B cell (primary cell): ENCODE results near the gene RSPH4A. TPM values are rescaled to one million over a fixed set of nuclear protein-coding genes. Genes with fewer than 3 reads are reported as not detected.
A peak's percentile ranks its signal among the peaks of the same experiment; 100 is the strongest.

Experiments
- ATAC-seq: fragments of 200-7000 bp; cut with Tn5 transposase; one replicate; pipeline ENCODE4 v1.10.0; 2021; ENCODE audit warnings: low read depth, mild to moderate bottlenecking, moderate number of reproducible peaks, moderate library complexity
- CTCF ChIA-PET: fragments of 350-600 bp; sonication (Branson Sonifier 250); formaldehyde crosslinking; loops from one replicate; lab custom pipeline; 2021; ENCODE audit warnings: antibody characterized with exemption, inconsistent platforms; lab: Charles Lee
- POLR2A ChIA-PET: fragments of 350-600 bp; sonication (Branson Sonifier 250); formaldehyde crosslinking; loops from one replicate; lab custom pipeline; 2021; ENCODE audit warnings: antibody characterized with exemption; lab: Charles Lee
- DNase-seq: peaks from one replicate; pipeline ENCODE4 v3.0.0; 2013
- H2AFZ ChIP-seq: 2 replicates; pipeline ENCODE4 v1.6.1; 2012; ENCODE audit warnings: mild to moderate bottlenecking, low read depth, low read length; ENCODE audit not compliant: insufficient read depth, poor library complexity, severe bottlenecking
- H3K27ac ChIP-seq, 2 donors: 1 replicate in 1 of 2; 2 replicates in 1 of 2; pipeline ENCODE4 v1.5.1; 2012 to 2013; ENCODE audit warnings: low read length in 2 of 2, mild to moderate bottlenecking in 2 of 2, moderate library complexity in 1 of 2
- H3K27me3 ChIP-seq, 4 experiments: fragments of 200-600 bp in 1 of 4; sonication (generic) in 1 of 4; replicated peaks in 1 of 4; 1 replicate in 2 of 4; 2 replicates in 2 of 4; pipeline versions ENCODE4 v1.6.1 to v1.7.0; 2013 to 2016; ENCODE audit warnings: low read length in 3 of 4, mild to moderate bottlenecking in 2 of 4, mixed read lengths in 1 of 4, moderate library complexity in 1 of 4; ENCODE audit not compliant: insufficient read depth in 4 of 4, control insufficient read depth in 3 of 4; ENCODE audit errors: control extremely low read depth in 1 of 4
- H3K36me3 ChIP-seq, 2 experiments: replicated peaks in 1 of 2; 1 replicate in 1 of 2; 2 replicates in 1 of 2; pipeline versions ENCODE4 v1.6.1 to v1.7.1; 2013; ENCODE audit warnings: low read length in 1 of 2; ENCODE audit not compliant: insufficient read depth in 2 of 2, control insufficient read depth in 1 of 2; ENCODE audit errors: control extremely low read depth in 1 of 2, extremely low read depth in 1 of 2
- H3K4me1 ChIP-seq, 2 donors: fragments of 200-600 bp in 1 of 2; sonication (generic) in 1 of 2; 1 replicate in 1 of 2; 2 replicates in 1 of 2; pipeline versions ENCODE4 v1.5.1 to v1.6.1; 2013 to 2017; ENCODE audit warnings: low read length in 2 of 2; ENCODE audit not compliant: control insufficient read depth in 2 of 2, insufficient read depth in 2 of 2
- H3K4me2 ChIP-seq: replicated peaks from 2 replicates; pipeline ENCODE3; 2012; ENCODE audit warnings: mild to moderate bottlenecking, low read depth, low read length; ENCODE audit not compliant: poor library complexity, severe bottlenecking
- H3K4me3 ChIP-seq, 5 experiments: fragments of 200-600 bp in 1 of 5; sonication (generic) in 1 of 5; 1 replicate in 3 of 5; 2 replicates in 2 of 5; pipeline versions ENCODE4 v1.5.1 to v1.7.0; 2011 to 2016; ENCODE audit warnings: low read length in 4 of 5, mild to moderate bottlenecking in 4 of 5, low read depth in 2 of 5, control low read depth in 1 of 5, moderate library complexity in 1 of 5; ENCODE audit not compliant: insufficient read depth in 1 of 5; ENCODE audit errors: control extremely low read depth in 1 of 5, extremely low read depth in 1 of 5
- H3K79me2 ChIP-seq: fragments of 200-600 bp; sonication (generic); one replicate; pipeline ENCODE4 v1.6.0; 2016; ENCODE audit warnings: low read length; ENCODE audit not compliant: control insufficient read depth, insufficient read depth
- H3K9ac ChIP-seq: fragments of 200-600 bp; sonication (generic); 2 replicates; pipeline ENCODE4 v1.6.1; 2017; ENCODE audit warnings: mild to moderate bottlenecking, low read length, moderate library complexity
- H3K9me3 ChIP-seq, 3 donors: one replicate each; pipeline versions ENCODE4 v1.6.1 to v1.7.1; 2013; ENCODE audit warnings: low read length in 2 of 3; ENCODE audit not compliant: control insufficient read depth in 2 of 3, insufficient read depth in 1 of 3; ENCODE audit errors: control extremely low read depth in 1 of 3
- H4K20me1 ChIP-seq: 2 replicates; pipeline ENCODE4 v1.6.0; 2012; ENCODE audit warnings: mild to moderate bottlenecking, low read length; ENCODE audit not compliant: insufficient read depth, control insufficient read depth, poor library complexity, severe bottlenecking
- H3K27ac Mint-ChIP-seq: one replicate; pipeline ENCODE4 v1.8.0; 2021; ENCODE audit warnings: mixed read lengths
- H3K27me3 Mint-ChIP-seq: one replicate; pipeline ENCODE4 v1.8.0; 2021; ENCODE audit warnings: mixed read lengths
- H3K4me1 Mint-ChIP-seq: one replicate; pipeline ENCODE4 v1.8.0; 2021; ENCODE audit warnings: mixed read lengths
- H3K4me3 Mint-ChIP-seq: one replicate; pipeline ENCODE4 v1.8.0; 2021; ENCODE audit warnings: mixed read lengths
- H3K9me3 Mint-ChIP-seq: one replicate; pipeline ENCODE4 v1.8.0; 2022; ENCODE audit warnings: mixed read lengths; ENCODE audit not compliant: insufficient read depth
- EZH2 ChIP-seq: IDR thresholded peaks from 2 replicates; pipeline ENCODE4 v1.6.1; 2012; ENCODE audit warnings: borderline replicate concordance, low read depth, mild to moderate bottlenecking, moderate library complexity, low read length; ENCODE audit not compliant: insufficient read depth, poor library complexity, severe bottlenecking
- WGBS: methylation state at CpG from one replicate; pipeline ENCODE4 v1.1.5; 2013; ENCODE audit warnings: missing lambda C conversion rate; ENCODE audit not compliant: insufficient coverage; 5-methylcytosine and 5-hydroxymethylcytosine counted together
- intact Hi-C: fragments of 100-400 bp; cut with micrococcal nuclease; formaldehyde crosslinking; loops from one replicate; pipeline ENCODE4 v1.10.0; 2022
- polyA plus RNA-seq: library from polyadenylated mRNA; depleted of rRNA; stranded (reverse); fragments of >200 nt; gene quantifications from 2 replicates; pipeline ENCODE4 v1.2.3, GENCODE V29; 2012
- total RNA-seq, 2 donors: library from RNA; stranded (reverse); fragments of 120-200 nt in 1 of 2; gene quantifications; 1 replicate in 1 of 2; 2 replicates in 1 of 2; pipeline versions ENCODE4 v1.2.3 to v1.2.4, GENCODE V29; 2013 to 2022
- TF ChIP-seq, protein P1 (sequence below): fragments of 200-600 bp; IDR thresholded peaks from one replicate; pipeline ENCODE4 v1.8.0; 2022; ENCODE audit warnings: antibody characterized with exemption, mild to moderate bottlenecking

RSPH4A gene
- total and polyA plus RNA-seq, 2 donors (not counting 1 experiment from before 2014, with no cell fraction given): 0.25 to 0.69 TPM

DNA sequence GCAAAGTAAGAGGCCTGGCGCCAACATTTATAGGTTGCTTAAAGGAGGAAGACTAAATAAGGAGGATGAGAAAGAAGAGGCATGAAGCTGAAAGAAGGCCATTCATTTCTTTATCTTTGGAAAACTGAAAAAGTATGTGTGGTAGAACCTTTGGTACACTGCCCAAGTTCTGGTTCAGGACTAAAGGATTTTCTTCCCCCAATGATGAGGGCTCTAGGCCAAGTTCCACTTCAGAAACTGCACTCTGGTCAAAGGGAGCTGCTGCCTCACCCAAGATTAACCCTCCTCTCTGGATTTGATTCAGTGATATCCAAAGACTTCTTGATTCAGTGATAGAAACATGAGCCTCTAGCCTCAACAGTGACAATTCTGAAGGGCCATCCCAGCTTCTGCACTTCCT lies 59.7 kb downstream of the RSPH4A start:
- Mint-ChIP-seq H3K27ac (no peak overlapping the region), H3K9me3 (no peaks in the 10 kb centered on the region), H3K4me3 (no peak overlapping the region), H3K27me3 (peaks cover 5% of the 10 kb centered on the region), H3K4me1 (peaks cover 11% of the 10 kb centered on the region)
- Histone ChIP-seq H3K27ac (no peak overlapping the region), H4K20me1 (no peaks in the 10 kb centered on the region), H2AFZ (no peak overlapping the region), H3K79me2 (peaks cover 35% of the 10 kb centered on the region), H3K27me3 (no peaks in the 10 kb centered on the region), H3K36me3 (no peaks in the 10 kb centered on the region), H3K4me3 (no peak overlapping the region), H3K4me1 (peaks cover 0 to 6% of the 10 kb centered on the region in 2 donors), H3K4me2 (no peak overlapping the region), H3K9me3 (no peaks in the 10 kb centered on the region), H3K9ac (no peak overlapping the region)
- ChIA-PET CTCF (no interaction called here), POLR2A (no interaction called here)
- WGBS: 100% methylated on average over 1 of the region's 1 CpG
- intact Hi-C loops: no loop called here
- DNase-seq: no peak
- no peak for TF ChIP-seq EZH2
- TF ChIP-seq, protein P1, sequence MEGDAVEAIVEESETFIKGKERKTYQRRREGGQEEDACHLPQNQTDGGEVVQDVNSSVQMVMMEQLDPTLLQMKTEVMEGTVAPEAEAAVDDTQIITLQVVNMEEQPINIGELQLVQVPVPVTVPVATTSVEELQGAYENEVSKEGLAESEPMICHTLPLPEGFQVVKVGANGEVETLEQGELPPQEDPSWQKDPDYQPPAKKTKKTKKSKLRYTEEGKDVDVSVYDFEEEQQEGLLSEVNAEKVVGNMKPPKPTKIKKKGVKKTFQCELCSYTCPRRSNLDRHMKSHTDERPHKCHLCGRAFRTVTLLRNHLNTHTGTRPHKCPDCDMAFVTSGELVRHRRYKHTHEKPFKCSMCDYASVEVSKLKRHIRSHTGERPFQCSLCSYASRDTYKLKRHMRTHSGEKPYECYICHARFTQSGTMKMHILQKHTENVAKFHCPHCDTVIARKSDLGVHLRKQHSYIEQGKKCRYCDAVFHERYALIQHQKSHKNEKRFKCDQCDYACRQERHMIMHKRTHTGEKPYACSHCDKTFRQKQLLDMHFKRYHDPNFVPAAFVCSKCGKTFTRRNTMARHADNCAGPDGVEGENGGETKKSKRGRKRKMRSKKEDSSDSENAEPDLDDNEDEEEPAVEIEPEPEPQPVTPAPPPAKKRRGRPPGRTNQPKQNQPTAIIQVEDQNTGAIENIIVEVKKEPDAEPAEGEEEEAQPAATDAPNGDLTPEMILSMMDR: no peak
- no peak for ATAC-seq

DNA sequence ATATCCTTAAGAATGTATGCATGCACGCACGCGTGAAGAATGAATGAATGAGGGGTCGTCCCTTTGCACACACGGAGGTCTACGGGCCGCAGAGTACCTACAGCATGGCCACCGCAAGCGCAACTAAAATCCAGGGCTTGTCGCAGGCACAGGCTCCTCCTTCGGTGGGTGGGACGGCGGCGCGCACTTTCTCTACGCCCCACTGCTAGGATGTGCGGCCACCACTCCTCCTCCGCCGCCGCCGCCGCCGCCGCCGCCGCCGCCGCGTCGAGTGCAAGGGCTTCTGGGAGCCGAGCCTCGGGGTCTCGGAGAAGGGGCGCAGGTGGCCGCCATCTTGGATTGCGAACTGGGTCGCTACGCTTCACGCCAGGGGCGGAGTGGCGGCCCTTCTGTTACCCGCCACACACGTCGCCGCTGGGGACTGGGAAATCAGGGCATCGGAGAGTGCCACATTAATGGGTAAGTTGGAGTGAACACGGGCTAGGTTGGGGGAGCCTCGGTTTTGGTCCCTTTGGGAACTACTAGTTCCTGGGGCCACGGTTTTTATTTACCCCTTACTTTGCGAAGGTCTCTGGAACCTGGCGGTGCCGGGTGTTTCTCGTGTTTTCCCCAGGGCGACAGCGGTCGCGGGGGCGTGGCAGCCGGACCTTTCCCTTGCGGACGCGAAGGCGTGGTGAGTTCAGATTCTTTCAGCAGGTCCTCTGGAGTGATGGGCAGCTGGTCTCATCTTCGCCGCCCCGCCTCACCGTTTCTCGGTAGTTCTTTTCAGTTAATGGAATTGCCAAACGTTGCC lies 64.8 kb downstream of the RSPH4A start, which contains the start of gene KPNA5:
Gene KPNA5, plus strand, starts transcription at position 332 of the 793 bp plus-strand sequence. Its CDS starts 124 bp downstream, at position 456.
- CTCF ChIA-PET: interaction anchor here (0.9 to 1.5 kb wide), 3 partner anchors 10 to 18 kb away, joined by 3 to 8 read pairs (median 4); no protein-coding TSS in a partner anchor

More for the DNA sequence above, 64.8 kb downstream of the RSPH4A start, which contains the start of gene KPNA5:
- POLR2A ChIA-PET: interaction anchor here (1.5 to 2.6 kb wide), 2 partner anchors 10 to 13 kb away, joined by 5 to 27 read pairs; partner anchors contain the start of gene ZUP1
- TF ChIP-seq EZH2: no peak
- TF ChIP-seq, protein P1: no peak
- Histone ChIP-seq H3K4me2 (peak within 1 kb of the TSS; percentile 94), H3K9ac (peak within 1 kb of the TSS; percentile 87), H2AFZ (peak within 1 kb of the TSS; percentile 94), H3K79me2 (peaks cover 80% of the 10 kb centered on the region), H3K4me3 (peak within 1 kb of the TSS; percentile 69 to 89 (median 84)), H3K36me3 (peaks cover 0 to 10% of the 10 kb centered on the region in 2 experiments), H3K9me3 (no peaks in the 10 kb centered on the region), H3K4me1 (peaks cover 9 to 20% of the 10 kb centered on the region in 2 donors), H3K27me3 (no peaks in the 10 kb centered on the region), H3K27ac (peak within 1 kb of the TSS; percentile 83 to 88), H4K20me1 (peaks cover 11% of the 10 kb centered on the region)
- Mint-ChIP-seq H3K27ac (peak within 1 kb of the TSS; percentile 99), H3K4me1 (peaks cover 44% of the 10 kb centered on the region), H3K4me3 (peak within 1 kb of the TSS; percentile 99), H3K27me3 (no peaks in the 10 kb centered on the region), H3K9me3 (no peaks in the 10 kb centered on the region)
- DNase-seq (peak; percentile 95), ATAC-seq (peak; percentile 93)
- under 1% methylated on average over 69 of the region's 69 CpGs for WGBS
- intact Hi-C loops: loop anchor here (1.0 to 5.0 kb wide), 9 partner anchors 13 to 922 kb away; partner anchors contain the start of genes CALHM6, GOPC, NT5DC1 and RSPH4A
